GM23338 (cell line): ENCODE data around the gene TOGARAM1. TPM values are rescaled to one million over a fixed set of nuclear protein-coding genes. Genes with fewer than 3 reads are reported as not detected.
A peak's percentile ranks its signal among the peaks of the same experiment; 100 is the strongest.

Source experiments
- ATAC-seq: fragments of 200-7000 bp; cut with Tn5 transposase; 3 replicates; pipeline ENCODE4 v1.9.1; 2020
- DNase-seq: peaks from one replicate; pipeline ENCODE4 v3.0.0-alpha.2; 2015; ENCODE audit warnings: low spot score
- H2AFZ ChIP-seq: fragments of 200-600 bp; sonication (generic); 2 replicates; pipeline ENCODE4 v1.8.0; 2016; ENCODE audit warnings: antibody characterized with exemption, mild to moderate bottlenecking, moderate library complexity
- H3F3A ChIP-seq: fragments of 200-600 bp; sonication (generic); replicated peaks from 2 replicates; pipeline ENCODE4 v1.8.0; 2017; ENCODE audit warnings: antibody characterized with exemption, mixed run types, low read depth
- H3K27ac ChIP-seq: fragments of 200-600 bp; sonication (generic); 2 replicates; pipeline ENCODE4 v1.6.1; 2016; ENCODE audit warnings: low read depth
- H3K27me3 ChIP-seq: fragments of 200-600 bp; sonication (generic); 2 replicates; pipeline ENCODE4 v1.8.0; 2016; ENCODE audit warnings: mild to moderate bottlenecking, mixed run types, moderate library complexity; ENCODE audit not compliant: insufficient read depth
- H3K36me3 ChIP-seq: fragments of 200-600 bp; sonication (generic); 2 replicates; pipeline ENCODE4 v1.8.0; 2016; ENCODE audit warnings: mild to moderate bottlenecking; ENCODE audit not compliant: insufficient read depth
- H3K4me1 ChIP-seq: fragments of 200-600 bp; sonication (generic); 2 replicates; pipeline ENCODE4 v1.8.0; 2016; ENCODE audit warnings: mild to moderate bottlenecking, moderate library complexity; ENCODE audit not compliant: insufficient read depth
- H3K4me2 ChIP-seq: fragments of 200-600 bp; sonication (generic); 2 replicates; pipeline ENCODE4 v1.7.1; 2017; ENCODE audit warnings: mixed run types
- H3K4me3 ChIP-seq: fragments of 200-600 bp; sonication (generic); 2 replicates; pipeline ENCODE4 v1.6.1; 2016; ENCODE audit warnings: mixed run types
- H3K79me2 ChIP-seq: fragments of 200-600 bp; sonication (generic); replicated peaks from 2 replicates; pipeline ENCODE4 v1.8.0; 2017; ENCODE audit warnings: mild to moderate bottlenecking; ENCODE audit not compliant: insufficient read depth
- H3K9me2 ChIP-seq: fragments of 200-600 bp; sonication (generic); 2 replicates; pipeline ENCODE4 v1.8.0; 2017; ENCODE audit not compliant: insufficient read depth
- H4K20me1 ChIP-seq: fragments of 200-600 bp; sonication (generic); replicated peaks from 2 replicates; pipeline ENCODE4 v1.8.0; 2017; ENCODE audit warnings: mild to moderate bottlenecking; ENCODE audit not compliant: insufficient read depth
- H3K27ac Mint-ChIP-seq: 2 replicates; pipeline ENCODE4 v1.8.0; 2020; ENCODE audit warnings: inconsistent platforms, mild to moderate bottlenecking, moderate library complexity, mixed read lengths
- H3K27me3 Mint-ChIP-seq: 3 replicates; pipeline ENCODE4 v1.8.0; 2022; ENCODE audit warnings: low read depth, mild to moderate bottlenecking, moderate library complexity, mixed read lengths, inconsistent platforms; ENCODE audit not compliant: insufficient read depth, poor library complexity
- H3K36me3 Mint-ChIP-seq: 3 replicates; pipeline ENCODE4 v1.8.0; 2021; ENCODE audit warnings: low read depth, mild to moderate bottlenecking, inconsistent platforms, moderate library complexity, mixed read lengths
- H3K4me1 Mint-ChIP-seq: 3 replicates; pipeline ENCODE4 v1.8.0; 2020; ENCODE audit warnings: mild to moderate bottlenecking, inconsistent platforms, mixed read lengths
- H3K4me3 Mint-ChIP-seq: 3 replicates; pipeline ENCODE4 v1.8.0; 2021; ENCODE audit warnings: moderate library complexity, mild to moderate bottlenecking, inconsistent platforms, mixed read lengths
- H3K9me3 Mint-ChIP-seq: 3 replicates; pipeline ENCODE4 v1.8.0; 2020; ENCODE audit warnings: moderate library complexity, mild to moderate bottlenecking, inconsistent platforms, mixed read lengths
- CREB1 ChIP-seq: fragments of 250-450 bp; sonication (Bioruptor Pico); IDR thresholded peaks from 2 replicates; pipeline ENCODE4 v1.5.0; 2020; ENCODE audit warnings: low read depth, mild to moderate bottlenecking, moderate library complexity
- CTCF ChIP-seq, 2 experiments: fragments of 200-600 bp in 1 of 2; sonication (generic) in 1 of 2; conservative IDR thresholded peaks; 2 replicates each; pipeline versions ENCODE4 v1.5.1 to v1.6.1; 2016 to 2017; ENCODE audit warnings: antibody characterized with exemption in 2 of 2, low read depth in 2 of 2, mild to moderate bottlenecking in 2 of 2, moderate library complexity in 1 of 2
- EZH2phosphoT487 ChIP-seq: fragments of 200-600 bp; sonication (generic); IDR thresholded peaks from one replicate; pipeline ENCODE4 v1.8.1; 2018; ENCODE audit warnings: antibody characterized with exemption; ENCODE audit not compliant: unreplicated experiment
- JUNB ChIP-seq: IDR thresholded peaks from one replicate; pipeline ENCODE4 v1.6.1; 2016; ENCODE audit warnings: antibody characterized with exemption; ENCODE audit not compliant: unreplicated experiment
- NANOG ChIP-seq: IDR thresholded peaks from 2 replicates; pipeline ENCODE4 v1.6.1; 2016; ENCODE audit warnings: antibody characterized with exemption, borderline replicate concordance
- REST ChIP-seq: IDR thresholded peaks from one replicate; pipeline ENCODE4 v1.6.1; 2018; ENCODE audit warnings: antibody characterized with exemption; ENCODE audit not compliant: unreplicated experiment
- STAT1 ChIP-seq: IDR thresholded peaks from one replicate; pipeline ENCODE4 v1.6.1; 2016; ENCODE audit warnings: antibody characterized with exemption; ENCODE audit not compliant: unreplicated experiment
- ZNF114 ChIP-seq: fragments of 250-450 bp; sonication (Bioruptor Pico); IDR thresholded peaks from 2 replicates; pipeline ENCODE4 v1.5.0; 2020; ENCODE audit warnings: mild to moderate bottlenecking, moderate library complexity
- polyA plus RNA-seq: library from polyadenylated mRNA; unstranded; fragments of >200 nt; fragmentation: Nextera tagmentation; extraction: Ambion mirVana; gene quantifications from 2 replicates; pipeline ENCODE4 v1.2.1, GENCODE V29; 2016
- total RNA-seq: library from RNA; depleted of rRNA; stranded (reverse); fragments of >200 nt; shearing (Covaris generic); gene quantifications from 2 replicates; pipeline ENCODE4 v1.2.3, GENCODE V29; 2014
- TF ChIP-seq, protein P1 (sequence below): fragments of 250-450 bp; sonication (Bioruptor Pico); IDR thresholded peaks from 2 replicates; pipeline ENCODE4 v1.5.0; 2020; ENCODE audit warnings: mild to moderate bottlenecking, moderate library complexity

The TOGARAM1 gene
- total and polyA plus RNA-seq, 2 experiments from 2014 or later = 9.6 to 9.8 TPM

DNA sequence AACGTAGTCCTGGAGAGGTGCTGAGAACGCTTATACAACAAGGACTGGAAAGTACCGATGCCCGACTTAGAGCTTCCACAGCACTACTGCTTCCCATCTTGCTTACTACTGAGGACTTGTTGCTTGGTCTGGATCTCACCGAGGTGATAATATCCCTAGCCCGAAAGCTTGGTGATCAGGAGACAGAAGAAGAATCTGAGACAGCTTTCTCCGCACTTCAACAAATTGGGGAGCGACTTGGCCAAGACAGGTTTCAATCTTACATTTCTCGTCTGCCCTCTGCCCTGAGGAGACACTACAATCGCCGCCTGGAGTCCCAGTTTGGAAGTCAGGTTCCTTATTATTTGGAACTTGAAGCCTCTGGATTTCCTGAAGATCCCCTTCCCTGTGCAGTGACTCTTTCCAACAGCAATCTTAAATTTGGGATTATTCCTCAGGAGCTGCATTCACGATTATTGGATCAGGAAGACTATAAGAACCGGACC, 1.1 kb downstream of the TOGARAM1 start:
- H3K4me3 Mint-ChIP-seq = no peak overlapping the region
- H3K27ac ChIP-seq = no peak overlapping the region; the same call in 1 of the 2 replicates
- H3K27me3 Mint-ChIP-seq = peaks cover 2% of the 10 kb centered on the region
- H3K36me3 Mint-ChIP-seq = peaks cover 13% of the 10 kb centered on the region; the same call in 2 of the 3 replicates
- peaks cover 5% of the 10 kb centered on the region; the same call in 1 of the 2 replicates for H4K20me1 ChIP-seq
- H3K27me3 ChIP-seq = no peaks in the 10 kb centered on the region
- no peak for TF ChIP-seq NANOG
- ATAC-seq (peak; percentile 1; the same call in 1 of the 3 replicates), DNase-seq (peak; percentile 24)
- H3K4me1 Mint-ChIP-seq = peaks cover 31% of the 10 kb centered on the region; the same call in 2 of the 3 replicates
- H3K4me1 ChIP-seq = peaks cover 26% of the 10 kb centered on the region
- peak overlapping the region; percentile 4 for H2AFZ ChIP-seq
- peak overlapping the region; percentile 88 for H3K4me2 ChIP-seq
- H3K27ac Mint-ChIP-seq = peak overlapping the region; percentile 24; the same call in 1 of the 2 replicates
- H3K9me2 ChIP-seq = no peaks in the 10 kb centered on the region
- H3K4me3 ChIP-seq = peak overlapping the region; percentile 75
- no peaks in the 10 kb centered on the region for H3K9me3 Mint-ChIP-seq
- H3F3A ChIP-seq = no peaks in the 10 kb centered on the region
- H3K79me2 ChIP-seq = peaks cover 82% of the 10 kb centered on the region
- H3K36me3 ChIP-seq = no peaks in the 10 kb centered on the region

DNA sequence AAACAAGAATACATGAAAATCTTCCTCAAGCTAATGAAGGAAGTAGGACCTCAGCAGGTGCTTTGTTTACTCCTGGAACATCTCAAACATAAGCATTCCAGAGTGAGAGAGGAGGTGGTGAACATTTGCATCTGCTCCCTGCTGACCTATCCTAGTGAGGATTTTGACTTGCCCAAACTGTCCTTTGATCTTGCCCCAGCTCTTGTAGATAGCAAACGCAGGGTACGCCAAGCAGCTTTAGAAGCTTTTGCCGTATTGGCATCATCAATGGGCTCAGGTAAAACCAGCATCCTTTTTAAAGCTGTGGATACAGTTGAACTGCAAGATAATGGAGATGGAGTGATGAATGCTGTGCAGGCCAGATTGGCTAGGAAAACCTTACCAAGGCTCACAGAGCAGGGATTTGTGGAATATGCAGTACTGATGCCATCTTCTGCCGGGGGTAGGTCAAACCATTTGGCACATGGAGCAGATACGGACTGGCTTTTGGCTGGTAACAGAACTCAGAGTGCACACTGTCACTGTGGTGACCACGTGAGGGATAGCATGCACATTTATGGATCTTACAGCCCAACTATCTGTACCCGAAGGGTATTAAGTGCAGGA, 1.9 kb downstream of the TOGARAM1 start:
- Histone ChIP-seq H3K27ac (no peak overlapping the region), H2AFZ (no peak overlapping the region), H3K27me3 (no peaks in the 10 kb centered on the region), H3K9me2 (no peaks in the 10 kb centered on the region), H3K4me1 (peaks cover 26% of the 10 kb centered on the region), H4K20me1 (peaks cover 5% of the 10 kb centered on the region; the same call in 1 of the 2 replicates), H3K79me2 (peaks cover 82% of the 10 kb centered on the region), H3K36me3 (no peaks in the 10 kb centered on the region), H3F3A (no peaks in the 10 kb centered on the region), H3K4me3 (peak overlapping the region; percentile 75), H3K4me2 (peak overlapping the region; percentile 88)
- peaks cover 13% of the 10 kb centered on the region; the same call in 2 of the 3 replicates for H3K36me3 Mint-ChIP-seq
- ATAC-seq (no peak), DNase-seq (peak; percentile 56)
- no peaks in the 10 kb centered on the region for H3K9me3 Mint-ChIP-seq
- H3K27ac Mint-ChIP-seq = no peak overlapping the region
- no peak overlapping the region for H3K4me3 Mint-ChIP-seq
- H3K4me1 Mint-ChIP-seq = peaks cover 31% of the 10 kb centered on the region; the same call in 2 of the 3 replicates
- H3K27me3 Mint-ChIP-seq = peaks cover 2% of the 10 kb centered on the region
- no peak for TF ChIP-seq STAT1
- TF ChIP-seq, protein P1, sequence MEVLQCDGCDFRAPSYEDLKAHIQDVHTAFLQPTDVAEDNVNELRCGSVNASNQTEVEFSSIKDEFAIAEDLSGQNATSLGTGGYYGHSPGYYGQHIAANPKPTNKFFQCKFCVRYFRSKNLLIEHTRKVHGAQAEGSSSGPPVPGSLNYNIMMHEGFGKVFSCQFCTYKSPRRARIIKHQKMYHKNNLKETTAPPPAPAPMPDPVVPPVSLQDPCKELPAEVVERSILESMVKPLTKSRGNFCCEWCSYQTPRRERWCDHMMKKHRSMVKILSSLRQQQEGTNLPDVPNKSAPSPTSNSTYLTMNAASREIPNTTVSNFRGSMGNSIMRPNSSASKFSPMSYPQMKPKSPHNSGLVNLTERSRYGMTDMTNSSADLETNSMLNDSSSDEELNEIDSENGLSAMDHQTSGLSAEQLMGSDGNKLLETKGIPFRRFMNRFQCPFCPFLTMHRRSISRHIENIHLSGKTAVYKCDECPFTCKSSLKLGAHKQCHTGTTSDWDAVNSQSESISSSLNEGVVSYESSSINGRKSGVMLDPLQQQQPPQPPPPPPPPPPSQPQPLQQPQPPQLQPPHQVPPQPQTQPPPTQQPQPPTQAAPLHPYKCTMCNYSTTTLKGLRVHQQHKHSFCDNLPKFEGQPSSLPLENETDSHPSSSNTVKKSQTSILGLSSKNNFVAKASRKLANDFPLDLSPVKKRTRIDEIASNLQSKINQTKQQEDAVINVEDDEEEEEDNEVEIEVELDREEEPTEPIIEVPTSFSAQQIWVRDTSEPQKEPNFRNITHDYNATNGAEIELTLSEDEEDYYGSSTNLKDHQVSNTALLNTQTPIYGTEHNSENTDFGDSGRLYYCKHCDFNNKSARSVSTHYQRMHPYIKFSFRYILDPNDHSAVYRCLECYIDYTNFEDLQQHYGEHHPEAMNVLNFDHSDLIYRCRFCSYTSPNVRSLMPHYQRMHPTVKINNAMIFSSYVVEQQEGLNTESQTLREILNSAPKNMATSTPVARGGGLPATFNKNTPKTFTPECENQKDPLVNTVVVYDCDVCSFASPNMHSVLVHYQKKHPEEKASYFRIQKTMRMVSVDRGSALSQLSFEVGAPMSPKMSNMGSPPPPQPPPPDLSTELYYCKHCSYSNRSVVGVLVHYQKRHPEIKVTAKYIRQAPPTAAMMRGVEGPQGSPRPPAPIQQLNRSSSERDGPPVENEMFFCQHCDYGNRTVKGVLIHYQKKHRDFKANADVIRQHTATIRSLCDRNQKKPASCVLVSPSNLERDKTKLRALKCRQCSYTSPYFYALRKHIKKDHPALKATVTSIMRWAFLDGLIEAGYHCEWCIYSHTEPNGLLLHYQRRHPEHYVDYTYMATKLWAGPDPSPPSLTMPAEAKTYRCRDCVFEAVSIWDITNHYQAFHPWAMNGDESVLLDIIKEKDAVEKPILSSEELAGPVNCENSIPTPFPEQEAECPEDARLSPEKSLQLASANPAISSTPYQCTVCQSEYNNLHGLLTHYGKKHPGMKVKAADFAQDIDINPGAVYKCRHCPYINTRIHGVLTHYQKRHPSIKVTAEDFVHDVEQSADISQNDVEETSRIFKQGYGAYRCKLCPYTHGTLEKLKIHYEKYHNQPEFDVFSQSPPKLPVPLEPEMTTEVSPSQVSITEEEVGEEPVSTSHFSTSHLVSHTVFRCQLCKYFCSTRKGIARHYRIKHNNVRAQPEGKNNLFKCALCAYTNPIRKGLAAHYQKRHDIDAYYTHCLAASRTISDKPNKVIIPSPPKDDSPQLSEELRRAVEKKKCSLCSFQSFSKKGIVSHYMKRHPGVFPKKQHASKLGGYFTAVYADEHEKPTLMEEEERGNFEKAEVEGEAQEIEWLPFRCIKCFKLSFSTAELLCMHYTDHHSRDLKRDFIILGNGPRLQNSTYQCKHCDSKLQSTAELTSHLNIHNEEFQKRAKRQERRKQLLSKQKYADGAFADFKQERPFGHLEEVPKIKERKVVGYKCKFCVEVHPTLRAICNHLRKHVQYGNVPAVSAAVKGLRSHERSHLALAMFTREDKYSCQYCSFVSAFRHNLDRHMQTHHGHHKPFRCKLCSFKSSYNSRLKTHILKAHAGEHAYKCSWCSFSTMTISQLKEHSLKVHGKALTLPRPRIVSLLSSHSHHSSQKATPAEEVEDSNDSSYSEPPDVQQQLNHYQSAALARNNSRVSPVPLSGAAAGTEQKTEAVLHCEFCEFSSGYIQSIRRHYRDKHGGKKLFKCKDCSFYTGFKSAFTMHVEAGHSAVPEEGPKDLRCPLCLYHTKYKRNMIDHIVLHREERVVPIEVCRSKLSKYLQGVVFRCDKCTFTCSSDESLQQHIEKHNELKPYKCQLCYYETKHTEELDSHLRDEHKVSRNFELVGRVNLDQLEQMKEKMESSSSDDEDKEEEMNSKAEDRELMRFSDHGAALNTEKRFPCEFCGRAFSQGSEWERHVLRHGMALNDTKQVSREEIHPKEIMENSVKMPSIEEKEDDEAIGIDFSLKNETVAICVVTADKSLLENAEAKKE (CRISPR knock-in tag) = no peak
- TF ChIP-seq EZH2phosphoT487 = no peak
- no peak for TF ChIP-seq REST
- TF ChIP-seq CREB1 (CRISPR knock-in tag) = no peak
- no peak for TF ChIP-seq CTCF (conservative IDR thresholded peaks at IDR 0.05; ENCODE audit: low read depth in 2 of 2)
- TF ChIP-seq ZNF114 (CRISPR knock-in tag) = no peak
- TF ChIP-seq JUNB = no peak
